Transverse colon (tissue), 4 donors: ENCODE data around the gene OR52E2.

Experiments
- CTCF ChIP-seq, 5 experiments: fragments of 200-600 bp in 3 of 5; fragments of 450-650 bp in 2 of 5; sonication (generic) in 3 of 5; IDR thresholded peaks; 1 replicate in 2 of 5; 2 replicates in 3 of 5; pipeline ENCODE4 v1.5.1; 2016 to 2017; ENCODE audit warnings: antibody characterized with exemption in 5 of 5, inconsistent platforms in 3 of 5, mild to moderate bottlenecking in 2 of 5, moderate library complexity in 1 of 5
- EP300 ChIP-seq: sonication (generic); formaldehyde crosslinking; IDR thresholded peaks from one replicate; pipeline ENCODE4 v1.6.1; 2017; ENCODE audit warnings: antibody characterized with exemption, low read depth
- POLR2A ChIP-seq: fragments of 450-650 bp; IDR thresholded peaks from one replicate; pipeline ENCODE4 v1.6.1; 2016; ENCODE audit warnings: antibody characterized with exemption, mild to moderate bottlenecking, moderate library complexity
- POLR2AphosphoS5 ChIP-seq, 3 donors: sonication (generic); formaldehyde crosslinking; IDR thresholded peaks; one replicate each; pipeline ENCODE4 v1.6.1; 2016; ENCODE audit warnings: antibody characterized with exemption in 3 of 3

- no peak for TF ChIP-seq CTCF (IDR thresholded peaks at IDR 0.05)
- TF ChIP-seq POLR2AphosphoS5 (IDR thresholded peaks at IDR 0.05): no peak
- no peak for TF ChIP-seq POLR2A
- TF ChIP-seq EP300: no peak
These were observed 37.4 kb downstream of the OR52E2 start for GRCh38 chr11:5021996-5022395.
